Fibroblast of villous mesenchyme (primary cell): Measurements from ENCODE around the gene ANKRD11. TPM values are rescaled to one million over a fixed set of nuclear protein-coding genes. Genes with fewer than 3 reads are reported as not detected.

Source experiments
- DNase-seq: peaks from one replicate; pipeline ENCODE4 v3.0.0-alpha.2; 2010; ENCODE audit warnings: low read depth
- H3K4me3 ChIP-seq: 2 replicates; pipeline ENCODE4 v1.5.1; 2011; ENCODE audit warnings: low read depth, mild to moderate bottlenecking, low read length
- CTCF ChIP-seq: IDR thresholded peaks from 2 replicates; pipeline ENCODE4 v1.5.1; 2012; ENCODE audit warnings: low read depth, mild to moderate bottlenecking, low read length; ENCODE audit not compliant: insufficient read depth
- total RNA-seq: library from RNA; depleted of rRNA; stranded (reverse); fragments of >200 nt; gene quantifications from 2 replicates; pipeline ENCODE4 v1.2.3, GENCODE V29; 2012

The ANKRD11 gene
- total RNA-seq, 1 donor, result 69.5 TPM

DNA sequence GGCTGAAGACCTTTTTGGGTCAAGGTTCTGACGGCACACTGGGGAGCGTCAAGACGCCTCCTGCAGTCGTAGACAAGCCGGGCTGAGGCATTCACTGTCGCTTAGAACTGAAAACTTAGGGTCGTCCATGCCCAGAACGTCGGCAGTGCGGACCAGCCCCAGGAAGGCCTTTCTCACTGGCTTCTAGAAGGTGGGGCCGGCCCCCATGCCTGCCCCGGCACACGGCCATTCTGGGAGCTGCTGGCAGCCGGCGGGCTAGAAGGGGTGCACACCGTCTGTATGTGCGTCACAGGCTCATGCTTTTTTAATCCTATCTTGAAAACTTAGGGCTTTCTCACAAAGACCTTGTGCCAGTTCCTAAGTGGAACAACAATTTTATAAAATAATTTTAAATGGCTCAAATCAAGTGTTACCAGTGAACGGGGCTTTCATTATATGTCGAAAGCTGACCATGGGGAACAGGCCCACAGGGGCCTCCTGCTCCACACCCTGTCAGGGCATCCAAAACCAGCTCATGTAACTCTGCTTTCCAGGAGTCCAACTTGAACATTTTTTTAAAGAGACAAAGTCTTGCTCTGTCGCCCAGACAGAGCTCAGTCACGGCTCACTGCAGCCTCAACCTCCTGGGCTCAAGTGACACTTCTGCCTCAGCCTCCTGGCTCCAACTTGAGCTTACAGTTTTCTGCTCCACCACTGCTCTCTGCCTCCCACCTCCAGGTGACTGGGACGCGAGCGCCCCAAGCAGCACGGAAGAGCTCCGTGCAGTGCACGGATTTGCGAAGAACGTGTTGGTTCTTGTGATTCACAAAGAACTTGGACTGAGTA, 111.2 kb downstream of the ANKRD11 start:
- TF ChIP-seq CTCF, result no peak
- no peak for DNase-seq
- H3K4me3 ChIP-seq, result no peak overlapping the region

DNA sequence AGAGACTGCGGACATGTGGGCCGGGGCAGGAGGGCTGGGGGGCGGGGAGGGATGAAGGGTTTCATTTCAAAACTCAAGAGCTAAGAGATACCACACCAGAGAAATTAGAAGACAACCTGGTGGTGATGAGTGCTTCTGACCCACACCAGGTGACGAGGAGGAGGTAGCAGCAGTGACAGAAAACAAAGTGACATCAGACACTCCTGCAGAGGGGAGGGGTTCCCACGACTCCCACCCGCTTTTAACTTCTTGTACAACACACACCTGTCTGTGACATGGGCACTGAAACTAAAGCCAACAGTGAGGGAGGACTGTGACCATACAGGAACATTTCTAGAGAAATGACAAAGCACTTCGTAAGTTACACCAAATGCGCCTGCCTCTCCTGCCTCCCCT, 112.9 kb downstream of the ANKRD11 start:
- no peak for TF ChIP-seq CTCF
- DNase-seq, result no peak

GRCh38 chr16:89376812-89377452, 113.4 kb downstream of the ANKRD11 start:
- TF ChIP-seq CTCF, result no peak
- DNase-seq, result no peak
- no peak overlapping the region for H3K4me3 ChIP-seq

More for the DNA sequence above, 112.9 kb downstream of the ANKRD11 start:
- no peak overlapping the region for H3K4me3 ChIP-seq

GRCh38 chr16:89375686-89376085, 114.7 kb downstream of the ANKRD11 start:
- no peak for DNase-seq
- TF ChIP-seq CTCF, result no peak
- no peak overlapping the region for H3K4me3 ChIP-seq

DNA sequence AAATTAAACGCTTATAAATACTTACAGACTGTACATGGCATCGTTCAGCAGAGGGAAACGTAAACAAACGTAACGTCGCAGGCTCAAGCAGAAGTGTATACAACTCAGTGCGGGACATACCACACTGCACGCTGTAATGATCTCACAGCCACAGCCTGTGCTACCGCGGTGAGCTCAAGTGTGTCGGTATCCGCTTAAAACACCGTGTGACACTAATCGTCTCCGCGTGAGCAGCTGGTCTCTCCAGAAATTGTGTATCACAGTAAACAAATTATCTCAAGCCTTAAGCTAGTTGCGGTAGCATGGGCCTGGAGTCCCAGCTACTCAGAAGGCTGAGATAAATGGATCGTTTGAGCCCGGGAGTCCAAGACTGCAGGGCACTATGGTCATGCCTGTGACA, 115.3 kb downstream of the ANKRD11 start:
- no peak overlapping the region for H3K4me3 ChIP-seq
- no peak for TF ChIP-seq CTCF
- DNase-seq, result peak; percentile 83

GRCh38 chr16:89374393-89374960, 115.9 kb downstream of the ANKRD11 start:
- no peak overlapping the region for H3K4me3 ChIP-seq
- TF ChIP-seq CTCF, result peak; percentile 30
- DNase-seq, result peak; percentile 78
